IPS-18a (cell line): ENCODE measurements around the gene RNF32.

Experiments
- H3K27ac ChIP-seq: one replicate; pipeline ENCODE4 v1.5.1; 2013; ENCODE audit warnings: low read length
- H3K27me3 ChIP-seq: one replicate; pipeline ENCODE4 v1.6.1; 2013; ENCODE audit warnings: mild to moderate bottlenecking, low read length; ENCODE audit not compliant: control insufficient read depth, insufficient read depth
- H3K36me3 ChIP-seq: one replicate; pipeline ENCODE4 v1.6.1; 2013; ENCODE audit warnings: low read depth, low read length; ENCODE audit not compliant: control insufficient read depth
- H3K4me1 ChIP-seq: one replicate; pipeline ENCODE4 v1.6.1; 2013; ENCODE audit warnings: low read depth, low read length; ENCODE audit not compliant: control insufficient read depth
- H3K4me3 ChIP-seq: one replicate; pipeline ENCODE4 v1.5.1; 2013; ENCODE audit warnings: low read length
- H3K9ac ChIP-seq: one replicate; pipeline ENCODE4 v1.6.1; 2013; ENCODE audit warnings: mild to moderate bottlenecking, low read length, moderate library complexity
- H3K9me3 ChIP-seq: one replicate; pipeline ENCODE4 v1.6.1; 2013; ENCODE audit warnings: low read depth, low read length; ENCODE audit not compliant: control insufficient read depth

Gene RNF32

DNA sequence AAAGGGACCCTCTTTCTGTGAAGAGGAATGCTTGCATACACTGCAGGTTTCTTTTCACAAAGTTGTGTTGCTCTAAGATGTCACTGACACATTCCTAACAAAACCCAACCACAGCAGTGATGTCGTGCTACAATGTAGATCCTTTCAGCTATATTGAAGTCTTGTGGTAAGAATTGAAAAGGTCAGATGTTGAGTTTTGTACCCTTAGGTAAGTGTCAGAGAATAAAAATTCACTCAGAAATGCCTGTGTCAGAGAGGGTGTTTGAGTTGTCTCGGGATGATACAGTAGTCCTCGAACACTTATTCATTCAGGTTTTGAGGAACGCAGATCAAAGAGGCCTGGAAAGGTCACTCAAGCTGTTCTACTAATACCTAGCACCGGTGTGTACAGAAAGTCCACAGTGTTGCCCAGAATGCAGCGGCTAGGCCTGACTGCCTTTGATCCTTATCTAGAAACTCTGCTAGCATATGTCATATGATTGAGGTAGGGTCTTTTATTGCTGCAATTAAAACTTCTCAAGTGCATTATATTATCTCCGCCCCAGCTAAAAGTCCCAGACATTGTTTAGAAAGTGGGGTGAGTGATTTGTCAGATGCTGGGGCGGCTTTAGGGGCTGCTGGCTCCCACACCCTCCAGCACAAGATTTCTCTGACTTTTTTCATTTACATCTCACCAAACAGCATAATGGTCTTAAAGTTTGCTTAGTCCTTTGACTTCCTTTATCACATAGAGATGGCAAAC, 26.0 kb downstream of the RNF32 start:
- H3K4me1 ChIP-seq: peaks cover 30% of the 10 kb centered on the region
- no peaks in the 10 kb centered on the region for H3K36me3 ChIP-seq
- H3K4me3 ChIP-seq: no peak overlapping the region
- no peak overlapping the region for H3K9ac ChIP-seq
- no peaks in the 10 kb centered on the region for H3K9me3 ChIP-seq
- no peak overlapping the region for H3K27ac ChIP-seq
- no peaks in the 10 kb centered on the region for H3K27me3 ChIP-seq

DNA sequence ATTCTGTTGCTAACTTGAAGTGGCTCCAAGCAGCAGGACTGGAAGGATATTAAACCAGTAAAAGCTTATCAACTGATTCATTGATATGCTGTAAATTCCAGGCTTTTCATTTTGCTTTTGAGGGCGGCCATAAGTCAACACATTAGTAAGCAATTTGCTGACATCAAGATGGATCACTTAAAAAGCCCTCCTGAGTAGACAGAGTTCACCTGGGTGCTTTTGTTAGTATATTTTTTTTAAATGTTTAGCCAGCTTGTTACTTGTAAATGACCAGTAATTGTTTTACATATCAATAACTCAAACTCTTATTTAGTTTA, 26.5 kb downstream of the RNF32 start:
- Histone ChIP-seq H3K27me3 (no peaks in the 10 kb centered on the region), H3K27ac (no peak overlapping the region), H3K4me1 (peaks cover 30% of the 10 kb centered on the region), H3K9me3 (no peaks in the 10 kb centered on the region), H3K9ac (no peak overlapping the region), H3K36me3 (no peaks in the 10 kb centered on the region), H3K4me3 (no peak overlapping the region)

DNA sequence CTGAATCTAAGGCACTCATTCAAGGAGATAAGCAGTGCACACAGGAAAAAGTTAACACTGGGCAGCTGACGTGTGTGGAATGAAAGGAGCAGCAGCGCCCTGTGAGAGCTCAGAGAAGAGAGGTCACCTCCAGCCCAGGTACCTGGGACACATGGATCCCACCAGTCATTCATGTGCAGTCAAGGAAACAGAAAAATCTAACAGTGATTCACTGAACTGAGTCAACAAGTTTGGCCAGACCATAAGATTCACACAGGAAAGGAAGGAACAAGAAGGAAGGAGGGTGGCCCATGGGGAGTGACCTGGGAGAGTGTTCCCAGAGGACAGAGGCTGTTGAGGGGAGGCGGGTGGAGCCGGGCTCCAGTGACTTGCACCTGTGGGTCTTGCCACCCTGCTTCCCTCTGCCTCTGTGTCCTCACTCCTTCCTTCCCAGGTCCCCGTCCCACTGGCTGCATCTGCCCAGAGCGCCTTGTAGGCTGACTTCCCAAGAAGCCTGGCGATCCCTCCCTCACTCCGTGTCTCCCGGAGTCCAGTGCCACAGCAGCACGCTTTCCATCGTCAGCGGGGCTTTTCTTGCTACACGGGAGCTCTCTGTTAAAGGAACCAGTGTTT, 27.7 kb downstream of the RNF32 start:
- Histone ChIP-seq H3K36me3 (peaks cover 3% of the 10 kb centered on the region), H3K9me3 (no peaks in the 10 kb centered on the region), H3K4me3 (no peak overlapping the region), H3K4me1 (peaks cover 30% of the 10 kb centered on the region), H3K27me3 (no peaks in the 10 kb centered on the region), H3K9ac (no peak overlapping the region), H3K27ac (no peak overlapping the region)

DNA sequence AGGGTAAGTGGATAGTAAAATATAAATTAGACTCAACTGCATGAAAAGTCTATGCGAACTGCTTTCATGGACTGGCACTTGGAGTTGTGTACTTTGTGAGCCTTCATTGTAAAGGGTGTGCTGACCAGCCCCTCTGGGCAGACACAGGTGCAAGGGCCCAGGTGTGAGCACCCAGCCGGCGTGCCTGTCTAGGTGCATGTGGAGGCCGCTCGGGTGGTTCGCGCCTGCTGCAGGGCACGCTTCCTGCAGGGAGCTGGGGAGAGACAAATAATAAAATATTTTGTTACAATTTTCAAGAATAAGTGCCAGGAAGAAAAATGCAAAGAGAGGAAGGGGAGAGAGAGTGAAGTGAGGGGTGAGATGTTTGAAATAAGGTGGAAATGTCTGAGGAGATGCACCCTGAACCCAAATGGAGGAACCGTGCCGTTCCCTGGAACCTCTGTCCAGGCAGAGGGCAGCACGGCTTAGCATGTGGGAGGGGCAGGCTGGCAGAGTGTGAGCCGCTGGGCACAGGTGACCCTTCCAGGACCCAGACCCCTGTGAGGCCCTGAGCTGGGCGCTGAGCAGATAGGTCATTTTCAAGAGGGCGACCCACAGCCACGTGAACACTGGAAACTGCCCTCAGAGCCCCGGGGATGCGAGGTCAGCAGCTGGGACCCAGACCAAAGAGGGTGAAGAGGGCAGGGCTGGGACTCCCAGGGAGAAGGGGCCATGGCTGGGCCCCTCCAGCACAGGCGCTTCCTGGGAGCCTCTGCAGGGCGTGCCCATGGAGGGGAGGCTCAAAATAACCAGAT, 28.7 kb downstream of the RNF32 start:
- no peak overlapping the region for H3K27ac ChIP-seq
- H3K36me3 ChIP-seq: peaks cover 3% of the 10 kb centered on the region
- H3K4me3 ChIP-seq: no peak overlapping the region
- no peaks in the 10 kb centered on the region for H3K9me3 ChIP-seq
- peaks cover 35% of the 10 kb centered on the region for H3K4me1 ChIP-seq
- H3K27me3 ChIP-seq: no peaks in the 10 kb centered on the region
- H3K9ac ChIP-seq: no peak overlapping the region

DNA sequence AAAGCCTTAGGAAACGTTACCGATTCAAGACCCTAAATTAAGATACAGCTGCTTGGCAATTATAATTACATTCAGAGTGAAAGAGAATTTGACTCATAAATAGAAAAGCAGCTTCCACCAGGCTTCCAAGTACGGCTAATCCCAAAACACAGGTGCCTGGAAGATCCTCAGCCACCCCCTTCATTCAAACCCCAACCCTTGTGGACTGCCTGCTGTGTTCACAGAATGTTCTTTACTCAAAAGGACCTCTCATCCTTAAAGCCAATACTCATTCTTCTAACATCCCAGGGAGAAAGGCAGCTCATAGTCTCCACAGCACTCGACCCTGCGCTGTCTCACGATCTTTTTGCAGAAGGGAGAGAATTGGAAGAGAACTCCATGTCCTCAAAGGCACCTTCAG, 32.9 kb downstream of the RNF32 start:
- H3K9me3 ChIP-seq: no peaks in the 10 kb centered on the region
- H3K36me3 ChIP-seq: peaks cover 3% of the 10 kb centered on the region
- no peak overlapping the region for H3K9ac ChIP-seq
- peaks cover 5% of the 10 kb centered on the region for H3K4me1 ChIP-seq
- no peak overlapping the region for H3K27ac ChIP-seq
- no peaks in the 10 kb centered on the region for H3K27me3 ChIP-seq
- H3K4me3 ChIP-seq: no peak overlapping the region

DNA sequence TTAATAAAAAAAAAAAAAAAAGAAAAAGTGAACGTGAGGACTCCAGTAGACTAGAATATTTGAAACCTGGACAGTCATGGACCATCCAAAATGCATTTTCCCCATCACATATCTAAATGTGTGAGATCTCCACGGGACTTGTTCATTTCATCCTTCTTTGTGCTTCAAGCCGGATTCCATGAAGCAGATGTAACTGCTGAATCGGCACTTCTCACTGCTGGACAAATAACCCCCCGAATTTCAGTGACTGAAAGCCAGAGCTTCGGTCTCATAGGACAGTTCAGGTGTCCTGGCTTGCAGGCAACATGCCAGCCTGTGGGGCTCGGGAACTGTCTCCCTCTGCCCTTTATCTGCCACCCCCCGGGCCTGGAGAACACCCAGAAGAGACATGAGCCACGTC, 33.3 kb downstream of the RNF32 start:
- Histone ChIP-seq H3K9me3 (no peaks in the 10 kb centered on the region), H3K4me1 (peaks cover 5% of the 10 kb centered on the region), H3K27me3 (no peaks in the 10 kb centered on the region), H3K4me3 (no peak overlapping the region), H3K27ac (no peak overlapping the region), H3K36me3 (peaks cover 3% of the 10 kb centered on the region), H3K9ac (no peak overlapping the region)

DNA sequence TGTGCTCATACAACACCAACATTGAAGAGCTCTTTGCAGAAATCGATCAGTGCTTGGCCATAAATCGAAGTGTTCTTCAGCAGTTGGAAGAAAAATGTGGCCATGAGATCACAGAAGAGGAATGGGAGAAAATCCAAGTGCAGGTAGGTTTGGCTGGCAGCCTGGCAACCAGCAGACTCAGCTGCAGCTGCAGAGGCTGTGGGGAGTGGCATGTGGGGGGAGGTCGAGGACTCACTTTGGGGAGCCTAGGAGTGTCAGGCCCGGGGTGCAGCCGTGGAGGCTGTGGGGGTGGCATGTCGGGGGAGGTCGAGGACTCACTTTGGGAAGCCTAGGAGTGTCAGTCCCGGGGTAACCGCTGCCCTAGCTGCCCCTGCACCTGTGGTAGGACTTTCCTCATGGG, 35.1 kb downstream of the RNF32 start:
- H3K9ac ChIP-seq: no peak overlapping the region
- no peaks in the 10 kb centered on the region for H3K9me3 ChIP-seq
- no peaks in the 10 kb centered on the region for H3K27me3 ChIP-seq
- peaks cover 8% of the 10 kb centered on the region for H3K36me3 ChIP-seq
- no peak overlapping the region for H3K4me3 ChIP-seq
- H3K4me1 ChIP-seq: peaks cover 5% of the 10 kb centered on the region
- H3K27ac ChIP-seq: no peak overlapping the region

DNA sequence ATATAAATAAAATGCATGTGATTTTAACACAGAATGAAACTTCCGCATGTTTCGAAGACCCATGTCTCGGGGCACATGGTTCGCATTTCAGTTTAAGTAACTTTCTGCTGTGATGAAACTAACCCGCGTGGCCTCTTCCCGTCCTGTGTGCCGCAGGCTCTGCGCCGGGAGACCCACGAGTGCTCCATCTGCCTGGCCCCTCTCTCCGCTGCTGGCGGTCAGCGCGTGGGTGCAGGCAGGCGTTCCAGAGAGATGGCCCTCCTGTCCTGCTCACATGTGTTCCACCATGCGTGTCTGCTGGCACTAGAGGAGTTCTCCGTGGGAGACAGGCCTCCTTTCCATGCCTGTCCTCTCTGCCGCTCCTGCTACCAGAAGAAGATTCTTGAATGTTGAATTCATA, 35.7 kb downstream of the RNF32 start:
- Histone ChIP-seq H3K27me3 (no peaks in the 10 kb centered on the region), H3K4me3 (no peak overlapping the region), H3K9me3 (no peaks in the 10 kb centered on the region), H3K4me1 (peaks cover 5% of the 10 kb centered on the region), H3K9ac (no peak overlapping the region), H3K36me3 (peaks cover 8% of the 10 kb centered on the region), H3K27ac (no peak overlapping the region)

DNA sequence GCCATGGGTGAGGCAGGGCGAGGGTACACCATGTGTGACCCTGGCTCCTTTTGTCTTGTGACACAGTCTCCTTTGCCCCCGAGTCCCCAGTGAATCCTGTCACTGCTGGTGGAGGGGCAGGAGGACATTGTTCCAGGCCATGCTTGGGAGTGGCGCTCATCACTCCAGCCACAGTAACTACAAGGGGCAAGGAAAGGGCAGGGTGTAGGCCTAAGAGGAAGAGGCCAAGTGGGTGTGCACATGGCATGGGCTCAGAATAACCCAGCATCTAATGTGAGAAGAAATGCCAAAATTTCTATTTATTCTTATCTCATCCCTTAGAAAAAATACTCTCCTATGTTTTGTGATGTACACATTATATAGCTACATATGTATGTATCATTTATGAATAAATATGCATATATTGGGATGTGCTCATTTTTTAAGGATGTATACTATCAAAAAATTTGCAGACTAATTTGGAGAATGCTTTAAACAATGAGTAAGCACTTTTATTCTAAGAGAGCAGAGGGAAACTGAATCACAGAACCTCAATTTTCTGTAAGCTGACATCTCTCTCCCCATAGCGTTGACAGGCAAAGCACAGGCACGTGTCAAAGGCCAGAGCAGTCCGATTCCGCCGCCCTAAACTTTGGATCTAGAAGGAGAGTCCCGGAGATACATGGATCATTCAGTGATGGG, 36.9 kb downstream of the RNF32 start:
- no peak overlapping the region for H3K9ac ChIP-seq

DNA sequence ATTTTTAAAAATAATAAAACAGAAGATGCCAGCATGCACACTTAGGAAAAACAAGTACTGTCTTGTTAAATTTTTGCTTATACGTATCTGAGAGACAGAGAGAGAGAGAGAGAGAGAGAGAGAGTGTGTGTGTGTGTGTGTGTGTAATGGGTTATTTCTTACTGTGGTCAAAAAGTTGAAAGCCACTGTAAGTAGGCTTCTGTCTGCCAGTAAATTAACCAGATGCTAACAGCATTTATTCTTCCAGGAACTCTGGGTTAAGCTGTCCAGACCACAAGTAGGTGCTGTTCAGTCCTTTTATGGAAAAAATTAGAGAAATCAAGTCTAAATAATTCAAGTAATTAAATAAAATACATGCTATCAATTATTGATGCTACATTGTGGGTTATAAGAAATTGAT, 39.7 kb downstream of the RNF32 start:
- H3K9me3 ChIP-seq: no peaks in the 10 kb centered on the region
- no peaks in the 10 kb centered on the region for H3K4me1 ChIP-seq
- H3K36me3 ChIP-seq: peaks cover 15% of the 10 kb centered on the region
- H3K27ac ChIP-seq: no peak overlapping the region
- H3K9ac ChIP-seq: no peak overlapping the region
- H3K4me3 ChIP-seq: no peak overlapping the region
- no peaks in the 10 kb centered on the region for H3K27me3 ChIP-seq

More for the DNA sequence above, 36.9 kb downstream of the RNF32 start:
- Histone ChIP-seq H3K9me3 (no peaks in the 10 kb centered on the region), H3K27me3 (no peaks in the 10 kb centered on the region), H3K27ac (no peak overlapping the region), H3K4me1 (peaks cover 5% of the 10 kb centered on the region), H3K36me3 (peaks cover 6% of the 10 kb centered on the region), H3K4me3 (no peak overlapping the region)

DNA sequence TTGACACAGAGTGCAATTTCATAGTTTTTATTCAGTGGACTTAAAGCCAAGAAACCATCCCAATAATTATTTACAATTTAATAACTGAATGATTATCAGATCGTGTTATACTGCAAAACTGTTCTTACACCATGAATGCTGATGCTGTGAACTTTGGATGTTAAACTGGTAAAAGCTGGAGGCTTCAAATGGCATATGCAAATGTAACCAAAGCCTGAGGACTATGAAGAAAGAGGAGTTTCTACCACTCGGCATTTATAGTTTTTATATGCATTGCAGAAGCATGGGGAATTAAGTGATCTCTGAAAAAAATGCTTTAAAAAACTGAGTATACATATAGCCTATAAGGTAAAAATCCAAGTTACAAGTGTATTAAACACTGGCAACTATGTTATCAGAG, 42.4 kb downstream of the RNF32 start:
- no peaks in the 10 kb centered on the region for H3K4me1 ChIP-seq
- H3K4me3 ChIP-seq: no peak overlapping the region
- no peak overlapping the region for H3K9ac ChIP-seq
- no peak overlapping the region for H3K27ac ChIP-seq
- no peaks in the 10 kb centered on the region for H3K27me3 ChIP-seq
- H3K9me3 ChIP-seq: no peaks in the 10 kb centered on the region
- peaks cover 15% of the 10 kb centered on the region for H3K36me3 ChIP-seq
